A549 (cell line): ENCODE data around the gene KCNN2. TPM values are rescaled to one million over a fixed set of nuclear protein-coding genes. Genes with fewer than 3 reads are reported as not detected.

Experiments
- ATAC-seq, 2 experiments: fragments of 200-7000 bp in 1 of 2; fragments of >200 bp in 1 of 2; cut with Nextera tagmentation in 1 of 2; cut with Tn5 transposase in 1 of 2; 3 replicates each; pipeline versions ENCODE4 v1.8.0 to v1.9.1; 2018 to 2020; ENCODE audit warnings: mild to moderate bottlenecking in 1 of 2, moderate library complexity in 1 of 2
- CTCF ChIA-PET: fragments of 300-600 bp; sonication (Branson Sonifier 250); formaldehyde crosslinking; extraction: SDS; loops from one replicate; lab custom pipeline; 2021; ENCODE audit warnings: antibody characterized with exemption, inconsistent platforms; lab: Yijun Ruan, JAX
- POLR2A ChIA-PET: fragments of 350-600 bp; formaldehyde crosslinking; extraction: SDS; loops from one replicate; lab custom pipeline; 2021; ENCODE audit warnings: antibody characterized with exemption, inconsistent platforms; lab: Yijun Ruan, JAX
- DNase-seq, 2 experiments: peaks; one replicate each; pipeline versions ENCODE4 v3.0.0 to v3.0.0-alpha.2; 2011 to 2016; ENCODE audit warnings: low read depth in 1 of 2, low spot score in 1 of 2
- FAIRE-seq: peaks from 2 replicates; lab custom pipeline; 2011; peaks lifted over from hg19 to GRCh38; lab: Jason Lieb, UNC
- H3K27ac ChIP-seq, 2 experiments: fragments of >200 bp; sonication (Bioruptor Twin); formaldehyde crosslinking; 3 replicates each; pipeline ENCODE4 v1.5.1; 2016 to 2017
- H3K4me1 ChIP-seq: fragments of >200 bp; sonication (Bioruptor Twin); formaldehyde crosslinking; 3 replicates; pipeline ENCODE4 v1.6.1; 2016
- H3K4me2 ChIP-seq: fragments of >200 bp; sonication (Bioruptor Twin); formaldehyde crosslinking; 3 replicates; pipeline ENCODE4 v1.6.1; 2016
- H3K4me3 ChIP-seq: fragments of >200 bp; sonication (Bioruptor Twin); formaldehyde crosslinking; 3 replicates; pipeline ENCODE4 v1.5.1; 2016
- H3K9me3 ChIP-seq: fragments of >200 bp; sonication (Bioruptor Twin); formaldehyde crosslinking; 3 replicates; pipeline ENCODE4 v1.6.1; 2016
- CHD4 ChIP-seq: fragments of 200-600 bp; sonication (generic); IDR thresholded peaks from 2 replicates; pipeline ENCODE4 v1.6.1; 2016; ENCODE audit warnings: antibody characterized with exemption, mild to moderate bottlenecking, borderline replicate concordance
- EP300 ChIP-seq, 2 experiments: fragments of >200 bp; sonication (Bioruptor Twin); formaldehyde crosslinking; IDR thresholded peaks; 2 replicates in 1 of 2; 3 replicates in 1 of 2; pipeline ENCODE4 v1.6.1; 2016 to 2017
- FOSL2 ChIP-seq, 2 experiments: fragments of 450-650 bp in 1 of 2; fragments of >200 bp in 1 of 2; sonication (Bioruptor Twin) in 1 of 2; formaldehyde crosslinking; IDR thresholded peaks; 2 replicates each; pipeline versions ENCODE4 v1.5.0 to v1.6.1; 2016 to 2020; ENCODE audit warnings: mild to moderate bottlenecking in 1 of 2, moderate library complexity in 1 of 2
- FOXS1 ChIP-seq: fragments of 250-450 bp; sonication (Bioruptor Pico); IDR thresholded peaks from 2 replicates; pipeline ENCODE4 v1.5.0; 2020; ENCODE audit warnings: mild to moderate bottlenecking, moderate library complexity
- HDAC2 ChIP-seq: fragments of 200-600 bp; sonication (generic); IDR thresholded peaks from 2 replicates; pipeline ENCODE4 v1.6.1; 2016
- HEYL ChIP-seq: fragments of 250-450 bp; sonication (Bioruptor Pico); IDR thresholded peaks from 2 replicates; pipeline ENCODE4 v1.8.0; 2021; ENCODE audit warnings: mild to moderate bottlenecking, moderate library complexity
- HOXB13 ChIP-seq: fragments of 250-450 bp; sonication (Bioruptor Pico); IDR thresholded peaks from 2 replicates; pipeline ENCODE4 v1.5.0; 2020; ENCODE audit warnings: low read depth, mild to moderate bottlenecking, moderate library complexity
- HOXB5 ChIP-seq: fragments of 250-450 bp; sonication (Bioruptor Pico); IDR thresholded peaks from 2 replicates; pipeline ENCODE4 v1.5.0; 2020; ENCODE audit warnings: mild to moderate bottlenecking, moderate library complexity
- JUN ChIP-seq, 2 experiments: fragments of >200 bp; sonication (Bioruptor Twin); formaldehyde crosslinking; IDR thresholded peaks; 2 replicates in 1 of 2; 3 replicates in 1 of 2; pipeline ENCODE4 v1.6.1; 2016 to 2017
- MYC ChIP-seq: IDR thresholded peaks from 2 replicates; pipeline ENCODE4 v1.6.1; 2012; ENCODE audit warnings: mild to moderate bottlenecking, inconsistent platforms, low read length, improper control_type of control experiment, borderline replicate concordance
- POLR2AphosphoS2 ChIP-seq: conservative IDR thresholded peaks from 2 replicates; pipeline ENCODE4 v1.6.1; 2012; ENCODE audit warnings: low read length, improper control_type of control experiment, inconsistent platforms
- RARB ChIP-seq: fragments of 250-450 bp; sonication (Bioruptor Pico); IDR thresholded peaks from 2 replicates; pipeline ENCODE4 v1.8.0; 2021; ENCODE audit warnings: mild to moderate bottlenecking, moderate library complexity
- RCOR1 ChIP-seq: fragments of 150-350 bp; IDR thresholded peaks from 2 replicates; pipeline ENCODE4 v1.6.1; 2014; ENCODE audit warnings: antibody characterized with exemption, low read length, low read depth
- RFX5 ChIP-seq: fragments of 450-650 bp; IDR thresholded peaks from 2 replicates; pipeline ENCODE4 v1.7.1; 2014; ENCODE audit warnings: antibody characterized with exemption, mild to moderate bottlenecking, moderate library complexity
- RNF2 ChIP-seq: fragments of 200-600 bp; sonication (generic); IDR thresholded peaks from 2 replicates; pipeline ENCODE4 v1.6.1; 2016; ENCODE audit warnings: low read depth, mild to moderate bottlenecking, antibody characterized with exemption, moderate library complexity, borderline replicate concordance
- SMC3 ChIP-seq: fragments of >200 bp; sonication (Bioruptor Twin); formaldehyde crosslinking; IDR thresholded peaks from 3 replicates; pipeline ENCODE4 v1.6.1; 2018; ENCODE audit warnings: inconsistent platforms
- ZC3H11A ChIP-seq: fragments of 450-650 bp; IDR thresholded peaks from 2 replicates; pipeline ENCODE4 v1.6.1; 2014; ENCODE audit warnings: antibody characterized with exemption, mild to moderate bottlenecking
- ZNF302 ChIP-seq: fragments of 250-450 bp; sonication (Bioruptor Pico); IDR thresholded peaks from 2 replicates; pipeline ENCODE4 v1.9.0; 2021; ENCODE audit warnings: inconsistent platforms, mild to moderate bottlenecking, moderate library complexity
- ZSCAN20 ChIP-seq: fragments of 250-450 bp; sonication (Bioruptor Pico); IDR thresholded peaks from 2 replicates; pipeline ENCODE4 v1.8.0; 2022; ENCODE audit warnings: mild to moderate bottlenecking, moderate library complexity
- WGBS: methylation state at CpG from one replicate; pipeline ENCODE4 v1.1.6; 2017; ENCODE audit errors: missing lambda C conversion rate; 5-methylcytosine and 5-hydroxymethylcytosine counted together
- polyA plus RNA-seq, 4 experiments: library from polyadenylated mRNA; depleted of rRNA in 3 of 4; stranded (reverse); fragments of >200 nt; fragmentation: RNase III in 1 of 4; extraction: RNeasy Plus Mini Kit Qiagen cat#74134 plus additional on column Dnase treatment in 1 of 4; gene quantifications; 2 replicates in 3 of 4; 3 replicates in 1 of 4; pipeline ENCODE4 v1.2.3, GENCODE V29; 2011 to 2017
- TF ChIP-seq, protein P1 (sequence below): fragments of >200 bp; sonication (Bioruptor Twin); formaldehyde crosslinking; IDR thresholded peaks from 2 replicates; pipeline ENCODE4 v1.6.1; 2016
- TF ChIP-seq, protein P2 (sequence below): fragments of 150-350 bp; IDR thresholded peaks from 2 replicates; pipeline ENCODE4 v1.6.1; 2014; ENCODE audit warnings: low read depth, mild to moderate bottlenecking, low read length
- TF ChIP-seq, protein P3 (sequence below): fragments of 450-650 bp; IDR thresholded peaks from 2 replicates; pipeline ENCODE4 v1.6.1; 2014; ENCODE audit warnings: antibody characterized with exemption

The KCNN2 gene
- polyA plus RNA-seq, 2 of the 4 experiments (the other 2 are of a cell fraction): 0.04 to 0.06 TPM

- DNase-seq: no peak
- no peak overlapping the region for H3K27ac ChIP-seq
- H3K4me3 ChIP-seq: no peak overlapping the region
- WGBS: 0% methylated on average over 1 of the region's 1 CpG
- POLR2A ChIA-PET: no interaction called here
- no peak overlapping the region for H3K4me2 ChIP-seq
- H3K4me1 ChIP-seq: no peaks in the 10 kb centered on the region
- TF ChIP-seq ZNF302 (CRISPR knock-in tag): no peak
- TF ChIP-seq CHD4: no peak
- no peak for TF ChIP-seq EP300 (IDR thresholded peaks at IDR 0.05)
- TF ChIP-seq ZSCAN20 (CRISPR knock-in tag): no peak
- TF ChIP-seq, all 56 proteins: peak for 0
- CTCF ChIA-PET: no interaction called here
- no peaks in the 10 kb centered on the region for H3K9me3 ChIP-seq
- FAIRE-seq (no peak), ATAC-seq (no peak)
Measured at GRCh38 chr5:114402206-114402605, 40.3 kb downstream of the KCNN2 start.

DNA sequence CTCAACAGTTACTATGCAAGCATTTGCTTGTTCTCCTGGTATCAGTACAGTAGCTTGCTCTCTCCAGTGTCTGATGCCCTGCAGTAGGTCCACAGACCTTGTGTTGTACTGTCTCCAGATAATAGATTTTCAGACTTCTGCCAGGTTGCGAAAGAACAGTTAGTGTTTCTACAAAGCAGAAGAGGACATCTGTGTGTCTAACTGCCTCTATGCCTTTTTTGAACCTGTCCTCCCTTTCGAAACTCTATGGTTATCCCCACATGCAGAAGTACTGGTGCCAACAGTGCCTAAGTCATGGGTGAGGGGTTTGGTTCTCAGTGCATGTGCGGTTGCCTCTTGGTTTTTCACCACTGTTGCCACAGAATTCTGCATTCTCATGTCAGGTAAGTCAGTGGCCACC lies 45.9 kb downstream of the KCNN2 start:
- H3K9me3 ChIP-seq: no peaks in the 10 kb centered on the region
- no peak overlapping the region for H3K4me2 ChIP-seq
- ChIA-PET POLR2A (no interaction called here), CTCF (no interaction called here)
- ATAC-seq (no peak), DNase-seq (no peak), FAIRE-seq (no peak)
- H3K4me1 ChIP-seq: no peaks in the 10 kb centered on the region
- no peak overlapping the region for H3K4me3 ChIP-seq
- TF ChIP-seq, protein P1, sequence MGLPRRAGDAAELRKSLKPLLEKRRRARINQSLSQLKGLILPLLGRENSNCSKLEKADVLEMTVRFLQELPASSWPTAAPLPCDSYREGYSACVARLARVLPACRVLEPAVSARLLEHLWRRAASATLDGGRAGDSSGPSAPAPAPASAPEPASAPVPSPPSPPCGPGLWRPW: no peak
- TF ChIP-seq, protein P2, sequence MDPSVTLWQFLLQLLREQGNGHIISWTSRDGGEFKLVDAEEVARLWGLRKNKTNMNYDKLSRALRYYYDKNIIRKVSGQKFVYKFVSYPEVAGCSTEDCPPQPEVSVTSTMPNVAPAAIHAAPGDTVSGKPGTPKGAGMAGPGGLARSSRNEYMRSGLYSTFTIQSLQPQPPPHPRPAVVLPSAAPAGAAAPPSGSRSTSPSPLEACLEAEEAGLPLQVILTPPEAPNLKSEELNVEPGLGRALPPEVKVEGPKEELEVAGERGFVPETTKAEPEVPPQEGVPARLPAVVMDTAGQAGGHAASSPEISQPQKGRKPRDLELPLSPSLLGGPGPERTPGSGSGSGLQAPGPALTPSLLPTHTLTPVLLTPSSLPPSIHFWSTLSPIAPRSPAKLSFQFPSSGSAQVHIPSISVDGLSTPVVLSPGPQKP: no peak
- TF ChIP-seq, protein P3, sequence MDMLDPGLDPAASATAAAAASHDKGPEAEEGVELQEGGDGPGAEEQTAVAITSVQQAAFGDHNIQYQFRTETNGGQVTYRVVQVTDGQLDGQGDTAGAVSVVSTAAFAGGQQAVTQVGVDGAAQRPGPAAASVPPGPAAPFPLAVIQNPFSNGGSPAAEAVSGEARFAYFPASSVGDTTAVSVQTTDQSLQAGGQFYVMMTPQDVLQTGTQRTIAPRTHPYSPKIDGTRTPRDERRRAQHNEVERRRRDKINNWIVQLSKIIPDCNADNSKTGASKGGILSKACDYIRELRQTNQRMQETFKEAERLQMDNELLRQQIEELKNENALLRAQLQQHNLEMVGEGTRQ: no peak
- H3K27ac ChIP-seq: no peak overlapping the region
- 0% methylated on average over 3 of the region's 3 CpGs for WGBS

- DNase-seq (no peak), FAIRE-seq (no peak)
- Histone ChIP-seq H3K27ac (no peak overlapping the region), H3K9me3 (no peaks in the 10 kb centered on the region), H3K4me2 (no peak overlapping the region), H3K4me3 (no peak overlapping the region)
- CTCF ChIA-PET: interaction anchor here (0.8 kb wide), 1 partner anchor 41 kb away, joined by 3 read pairs; no protein-coding TSS in a partner anchor
- WGBS: 2% methylated on average over 3 of the region's 3 CpGs
- no peak for TF ChIP-seq EP300 (IDR thresholded peaks at IDR 0.05)
- TF ChIP-seq JUN (IDR thresholded peaks at IDR 0.05): no peak
- no peak for TF ChIP-seq RNF2
- TF ChIP-seq, all 56 proteins: peak for 0
- H3K4me1 ChIP-seq: no peaks in the 10 kb centered on the region
- no peak for ATAC-seq
- POLR2A ChIA-PET: no interaction called here
Measured at GRCh38 chr5:114408847-114409246, 47.0 kb downstream of the KCNN2 start.

- FAIRE-seq (no peak), DNase-seq (no peak), ATAC-seq (no peak)
- Histone ChIP-seq H3K4me2 (no peak overlapping the region), H3K4me1 (no peaks in the 10 kb centered on the region), H3K4me3 (no peak overlapping the region), H3K9me3 (no peaks in the 10 kb centered on the region), H3K27ac (no peak overlapping the region)
- ChIA-PET CTCF (no interaction called here), POLR2A (no interaction called here)
- 2% methylated on average over 3 of the region's 3 CpGs for WGBS
- TF ChIP-seq FOXS1 (no peak), ZC3H11A (no peak), HDAC2 (no peak), MYC (no peak), HOXB5 (CRISPR knock-in tag) (no peak), JUN (IDR thresholded peaks at IDR 0.05) (no peak), RCOR1 (no peak), RFX5 (no peak), FOSL2 (IDR thresholded peaks at IDR 0.05) (no peak), FOSL2 (CRISPR knock-in tag; IDR thresholded peaks at IDR 0.05) (no peak), RARB (CRISPR knock-in tag) (no peak), HEYL (CRISPR knock-in tag) (no peak), SMC3 (no peak), POLR2AphosphoS2 (no peak), HOXB13 (CRISPR knock-in tag) (no peak)
- TF ChIP-seq, protein P2: no peak
Measured at GRCh38 chr5:114411380-114411931, 49.6 kb downstream of the KCNN2 start.
